Raji (cell line): Measurements from ENCODE around the gene ROR1.

ENCODE experiments used
- POLR2A ChIP-seq: IDR thresholded peaks from 2 replicates; pipeline ENCODE4 v1.6.1; 2011; ENCODE audit warnings: low read depth, low read length, control low read depth; ENCODE audit not compliant: insufficient read depth

ROR1 gene

DNA sequence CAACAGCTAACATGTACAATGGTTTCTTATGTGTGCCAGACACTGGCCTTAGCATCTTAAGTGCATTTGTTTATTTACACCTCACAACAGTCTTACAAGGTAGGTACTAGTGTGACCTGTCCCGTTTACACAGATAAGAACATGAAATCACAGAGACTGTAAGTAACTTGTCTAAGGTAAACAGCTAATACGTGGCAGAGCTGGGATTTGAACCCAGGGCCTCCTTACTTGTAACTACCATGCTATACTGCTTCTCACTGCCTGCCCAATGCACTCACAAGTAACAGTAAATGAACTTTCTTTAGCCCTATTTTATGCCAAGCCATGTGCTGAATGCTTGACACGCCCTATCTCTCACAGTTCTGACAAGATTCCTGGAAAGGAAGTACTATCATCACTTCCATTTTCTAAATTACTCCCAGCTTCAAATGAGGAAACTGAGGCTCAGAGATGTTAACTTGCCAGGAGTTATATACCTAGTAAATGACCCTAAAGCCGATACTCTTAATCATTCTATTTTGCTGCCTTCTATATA lies 25.7 kb upstream of the ROR1 start:
- no peak for TF ChIP-seq POLR2A

- TF ChIP-seq POLR2A = no peak
Measured at GRCh38 chr1:63748641-63749040, 25.2 kb upstream of the ROR1 start.

DNA sequence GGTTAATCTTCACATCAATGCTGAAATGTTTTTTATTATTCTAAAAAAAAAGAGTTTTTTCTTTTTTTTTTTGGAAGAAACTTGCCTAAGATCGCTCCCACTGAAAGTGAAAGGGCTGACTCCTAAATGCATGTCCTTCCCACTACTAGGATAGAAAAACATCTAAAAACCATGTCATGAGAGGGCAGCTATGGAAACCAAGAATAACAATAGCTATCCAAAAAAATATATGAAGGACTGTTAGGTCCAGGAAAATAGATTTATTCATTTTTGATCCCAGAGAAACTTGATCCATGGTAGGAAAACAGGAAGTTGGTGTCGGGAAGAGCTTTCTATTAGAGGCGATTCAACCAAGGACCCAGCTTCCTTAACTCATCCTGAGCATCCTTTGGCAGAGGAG lies 23.1 kb upstream of the ROR1 start:
- TF ChIP-seq POLR2A = no peak

GRCh38 chr1:63752176-63752575 lies 21.6 kb upstream of the ROR1 start:
- no peak for TF ChIP-seq POLR2A

GRCh38 chr1:63753591-63753990 lies 20.2 kb upstream of the ROR1 start:
- no peak for TF ChIP-seq POLR2A

DNA sequence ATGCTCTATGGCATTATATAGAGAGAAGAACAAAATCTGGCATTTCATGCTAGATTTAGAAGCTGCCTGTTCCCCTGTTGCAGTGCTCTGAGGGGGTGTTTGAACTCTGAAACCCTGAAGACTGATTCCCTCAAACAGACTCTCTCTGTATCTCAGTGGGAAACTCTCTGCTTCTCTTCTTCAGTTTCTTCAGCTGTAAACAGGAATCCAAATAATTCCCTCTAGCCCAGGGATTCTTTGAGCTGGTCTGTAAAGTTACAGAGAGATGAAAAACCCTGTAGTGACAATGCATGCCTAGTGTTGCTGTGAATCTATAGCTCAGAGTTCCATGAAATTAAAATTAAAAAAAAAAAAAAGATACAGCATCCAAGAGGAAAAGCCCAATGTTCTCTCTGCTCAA lies 17.0 kb upstream of the ROR1 start:
- no peak for TF ChIP-seq POLR2A

- TF ChIP-seq POLR2A = no peak
Measured at GRCh38 chr1:63757334-63757733, 16.5 kb upstream of the ROR1 start.

DNA sequence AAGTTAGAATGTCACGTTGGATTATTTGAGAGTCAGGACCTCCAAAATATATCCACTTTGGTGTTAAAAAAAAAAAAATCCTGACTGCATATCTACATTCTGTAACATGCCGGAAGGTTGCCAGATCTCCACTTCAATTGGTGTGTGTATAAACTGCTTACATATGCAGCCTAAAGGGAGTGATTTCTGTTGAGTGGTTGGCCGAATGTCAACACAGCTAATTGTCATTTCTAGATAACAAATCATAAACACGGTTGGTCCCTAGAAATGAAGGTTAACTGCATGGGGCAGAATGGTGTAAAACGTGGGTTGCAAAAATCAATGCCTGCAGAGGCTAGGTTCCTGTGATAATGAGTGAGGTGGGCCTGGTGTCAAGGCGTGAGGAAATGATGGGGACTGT lies 15.0 kb upstream of the ROR1 start:
- TF ChIP-seq POLR2A = no peak

DNA sequence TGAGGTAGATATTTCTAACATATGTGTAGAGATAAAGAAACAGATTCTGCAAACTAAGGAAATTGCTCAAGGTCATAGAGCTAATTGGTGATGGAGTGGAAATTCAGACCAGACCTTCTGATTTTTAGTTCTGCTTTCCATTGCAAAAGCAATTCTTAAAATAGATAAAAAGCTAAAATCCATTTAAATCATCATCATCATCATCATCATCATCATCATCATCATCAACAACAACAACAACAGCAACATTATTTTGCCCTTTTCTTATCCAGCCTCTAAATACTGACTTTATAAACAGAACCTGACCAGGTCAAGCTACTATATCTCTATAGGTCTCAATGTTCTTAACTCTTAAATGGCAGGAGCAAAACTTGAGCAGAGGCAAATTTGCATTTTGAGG lies 14.0 kb upstream of the ROR1 start:
- TF ChIP-seq POLR2A = no peak

DNA sequence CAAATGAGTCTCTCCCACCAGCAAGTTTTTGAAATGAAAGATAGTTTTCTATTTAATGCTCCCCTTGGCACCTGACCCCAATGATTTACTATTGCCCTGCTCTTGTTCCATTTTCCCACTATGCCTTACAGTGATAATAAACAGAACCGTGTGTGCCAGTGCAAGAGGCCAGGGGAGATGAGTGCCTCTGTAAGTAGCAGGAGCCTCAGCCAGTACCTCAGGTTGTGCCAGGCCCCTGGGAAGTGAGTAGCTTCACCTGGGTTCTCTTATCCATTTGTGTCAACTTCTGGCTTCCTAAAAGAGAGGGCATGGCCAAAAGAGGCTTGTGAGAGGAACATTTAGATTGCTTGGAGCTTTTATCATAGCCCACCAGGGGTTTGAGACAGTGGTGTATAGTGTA lies 3.4 kb upstream of the ROR1 start:
- no peak for TF ChIP-seq POLR2A

DNA sequence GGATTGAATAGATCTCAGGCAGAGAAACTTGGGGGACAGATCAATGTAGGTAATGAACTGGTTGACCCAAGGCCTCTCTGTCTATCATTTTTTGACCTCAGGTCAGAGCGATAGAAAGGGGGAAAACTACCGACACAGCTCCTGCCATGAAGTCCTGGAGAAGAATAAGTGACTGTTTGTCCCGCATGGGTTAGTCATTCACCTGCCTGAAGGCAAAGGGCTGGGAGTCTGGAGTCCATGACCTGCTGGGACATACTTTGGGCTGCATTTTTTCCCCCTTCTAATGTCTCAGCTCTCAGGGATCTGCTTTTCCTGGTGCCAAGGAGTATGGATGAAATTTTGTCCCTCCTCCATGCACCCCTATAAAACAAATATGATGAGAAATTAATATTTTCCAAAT lies 1.6 kb upstream of the ROR1 start:
- no peak for TF ChIP-seq POLR2A

DNA sequence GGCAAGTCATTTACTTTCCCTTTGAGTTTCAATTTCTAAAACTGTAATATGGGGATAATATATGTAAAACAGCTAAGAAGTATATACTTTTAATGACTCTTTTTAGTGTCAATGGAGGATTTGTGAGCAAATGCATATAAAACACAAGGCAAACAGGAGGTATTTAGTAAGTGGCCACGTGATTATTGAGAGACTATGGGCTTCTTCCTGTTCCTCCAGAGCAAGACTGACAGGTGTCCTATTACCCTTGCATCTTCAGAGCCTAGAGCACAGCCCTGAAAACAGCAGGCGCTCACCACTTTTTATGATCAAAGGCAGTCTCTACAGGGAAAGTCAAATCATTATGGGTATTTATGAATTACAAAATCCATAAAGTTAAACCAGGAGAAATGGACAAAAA lies 941 bp upstream of the ROR1 start:
- no peak for TF ChIP-seq POLR2A

GRCh38 chr1:63773496-63773814 lies 362 bp upstream of the ROR1 start:
- TF ChIP-seq POLR2A = no peak

DNA sequence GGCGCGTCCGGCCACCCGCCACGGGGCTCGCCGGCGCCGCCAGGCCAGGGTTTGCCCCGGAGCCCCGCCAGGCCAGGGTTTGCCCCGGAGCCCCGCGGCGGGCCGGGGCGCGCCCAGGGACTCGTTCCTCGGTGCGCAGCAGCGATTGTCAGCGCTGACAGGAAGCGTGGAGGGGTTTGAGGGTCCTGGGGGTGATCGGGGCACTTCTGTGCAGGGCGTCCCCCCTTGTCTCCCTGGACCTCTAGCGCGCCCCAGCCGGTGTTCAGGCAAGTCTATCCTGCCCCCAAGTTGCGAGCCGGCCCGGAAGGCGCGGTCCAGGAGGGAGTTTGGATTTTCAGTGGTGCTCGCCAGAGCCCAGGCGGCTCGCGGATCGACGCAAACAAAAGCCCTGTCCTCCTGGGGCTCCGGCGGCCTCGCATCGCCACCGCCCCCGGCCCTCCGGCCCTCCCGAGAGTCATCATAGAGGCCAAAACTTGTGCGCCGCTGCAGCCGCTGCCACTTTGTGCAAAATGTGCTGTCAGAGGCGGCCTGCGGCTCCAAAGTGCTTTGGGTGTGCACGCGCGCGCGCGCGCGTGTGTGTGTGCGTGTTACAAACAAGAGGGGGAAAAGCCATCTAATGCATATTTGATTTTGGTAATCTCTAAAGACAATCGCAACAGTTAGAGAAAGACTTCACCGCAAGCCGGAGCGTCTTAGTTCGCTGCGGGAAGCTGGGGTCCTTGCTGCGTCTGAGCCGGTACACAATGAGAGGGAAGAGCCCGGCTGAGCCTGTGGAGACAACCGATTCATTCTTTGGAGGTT lies 1.0 kb downstream of the ROR1 start:
- no peak for TF ChIP-seq POLR2A

GRCh38 chr1:63775418-63776127 lies 1.8 kb downstream of the ROR1 start:
- TF ChIP-seq POLR2A = no peak

DNA sequence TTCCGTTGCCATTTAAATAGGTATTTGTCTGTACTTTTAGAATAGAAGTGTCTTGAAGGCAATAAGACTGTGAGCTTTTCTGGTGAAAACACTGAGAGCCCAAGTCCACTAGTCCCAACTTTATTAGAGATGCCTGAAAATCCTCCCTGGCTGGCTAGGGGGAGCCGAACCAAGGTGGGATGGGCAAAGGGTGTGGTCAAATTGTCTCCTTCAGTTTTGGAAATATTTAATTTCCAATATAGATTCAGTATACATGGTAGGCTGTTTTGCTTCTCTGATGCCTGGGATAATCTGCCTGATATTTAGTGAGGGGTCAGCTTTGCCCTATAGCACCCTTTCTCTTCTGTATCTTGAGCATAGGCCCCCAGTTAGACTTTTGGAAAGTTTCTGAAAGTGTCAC lies 3.5 kb downstream of the ROR1 start:
- TF ChIP-seq POLR2A = no peak
